DND-41 (cell line): ENCODE data around the gene OSBP2.

Experiments
- ATAC-seq: fragments of 200-7000 bp; cut with Tn5 transposase; 3 replicates; pipeline ENCODE4 v1.9.1; 2021; ENCODE audit warnings: low read depth; ENCODE audit not compliant: insufficient read depth
- DNase-seq: peaks from one replicate; pipeline ENCODE4 v3.0.0-alpha.2; 2020
- H2AFZ ChIP-seq: 2 replicates; pipeline ENCODE4 v1.6.0; 2012; ENCODE audit warnings: low read depth, low read length
- H3K27ac ChIP-seq: 2 replicates; pipeline ENCODE4 v1.5.1; 2012; ENCODE audit warnings: low read length, inconsistent platforms
- H3K27me3 ChIP-seq: fragments of 200-600 bp; sonication (generic); 2 replicates; pipeline ENCODE4 v1.6.0; 2012; ENCODE audit warnings: low read length, mild to moderate bottlenecking, inconsistent platforms; ENCODE audit not compliant: insufficient read depth, poor library complexity
- H3K36me3 ChIP-seq: 2 replicates; pipeline ENCODE4 v1.5.1; 2012; ENCODE audit warnings: low read length, inconsistent platforms; ENCODE audit not compliant: insufficient read depth
- H3K4me1 ChIP-seq: 2 replicates; pipeline ENCODE4 v1.5.1; 2012; ENCODE audit warnings: mild to moderate bottlenecking, low read length; ENCODE audit not compliant: insufficient read depth
- H3K4me2 ChIP-seq: 2 replicates; pipeline ENCODE4 v1.6.0; 2012; ENCODE audit warnings: mild to moderate bottlenecking, moderate library complexity, low read length, inconsistent platforms; ENCODE audit not compliant: insufficient read depth
- H3K4me3 ChIP-seq, 2 experiments: fragments of 200-600 bp in 1 of 2; shearing (Covaris generic) in 1 of 2; 2 replicates each; pipeline ENCODE4 v1.5.1; 2012 to 2016; ENCODE audit warnings: inconsistent platforms in 2 of 2, low read length in 2 of 2, mild to moderate bottlenecking in 2 of 2, low read depth in 1 of 2, moderate library complexity in 1 of 2
- H3K79me2 ChIP-seq: 2 replicates; pipeline ENCODE4 v1.6.0; 2012; ENCODE audit warnings: low read length, inconsistent platforms; ENCODE audit not compliant: insufficient read depth
- H3K9ac ChIP-seq: 2 replicates; pipeline ENCODE4 v1.6.0; 2012; ENCODE audit warnings: low read depth, mild to moderate bottlenecking, inconsistent platforms, low read length, moderate library complexity
- H3K9me3 ChIP-seq: 2 replicates; pipeline ENCODE4 v1.5.1; 2012; ENCODE audit warnings: low read length, moderate library complexity, mild to moderate bottlenecking, inconsistent platforms; ENCODE audit not compliant: insufficient read depth, severe bottlenecking
- H4K20me1 ChIP-seq: 2 replicates; pipeline ENCODE4 v1.6.0; 2012; ENCODE audit warnings: low read length; ENCODE audit not compliant: insufficient read depth
- CTCF ChIP-seq: IDR thresholded peaks from 2 replicates; pipeline ENCODE4 v1.5.1; 2012; ENCODE audit warnings: borderline replicate concordance, low read length, moderate library complexity, mild to moderate bottlenecking; ENCODE audit not compliant: poor library complexity, severe bottlenecking; ENCODE audit errors: extremely low read depth
- EZH2 ChIP-seq: IDR thresholded peaks from 3 replicates; pipeline ENCODE4 v1.6.1; 2012; ENCODE audit warnings: borderline replicate concordance, low read depth, mild to moderate bottlenecking, moderate library complexity, low read length, inconsistent platforms; ENCODE audit not compliant: severe bottlenecking

Gene OSBP2

GRCh38 chr22:30701872-30702271 is 7.2 kb downstream of the OSBP2 start:
- Histone ChIP-seq H3K9ac (no peak overlapping the region), H3K27me3 (peaks cover 14% of the 10 kb centered on the region), H3K27ac (no peak overlapping the region), H4K20me1 (no peaks in the 10 kb centered on the region), H3K4me2 (no peak overlapping the region), H2AFZ (no peak overlapping the region), H3K9me3 (no peaks in the 10 kb centered on the region), H3K4me1 (no peaks in the 10 kb centered on the region), H3K79me2 (no peaks in the 10 kb centered on the region), H3K36me3 (no peaks in the 10 kb centered on the region), H3K4me3 (no peak overlapping the region)
- ATAC-seq: no peak
- DNase-seq: no peak
- TF ChIP-seq CTCF: no peak
- TF ChIP-seq EZH2: no peak

GRCh38 chr22:30702856-30703255 is 8.2 kb downstream of the OSBP2 start:
- Histone ChIP-seq H3K4me3 (no peak overlapping the region), H3K27me3 (peaks cover 12% of the 10 kb centered on the region), H3K36me3 (no peaks in the 10 kb centered on the region), H3K9ac (no peak overlapping the region), H3K79me2 (no peaks in the 10 kb centered on the region), H3K4me2 (no peak overlapping the region), H3K9me3 (no peaks in the 10 kb centered on the region), H2AFZ (no peak overlapping the region), H3K4me1 (no peaks in the 10 kb centered on the region), H3K27ac (no peak overlapping the region), H4K20me1 (no peaks in the 10 kb centered on the region)
- TF ChIP-seq EZH2 (no peak), CTCF (no peak)
- ATAC-seq (no peak), DNase-seq (no peak)

GRCh38 chr22:30704978-30705377 is 10.3 kb downstream of the OSBP2 start:
- Histone ChIP-seq H3K36me3 (no peaks in the 10 kb centered on the region), H3K27me3 (peaks cover 5% of the 10 kb centered on the region), H3K4me2 (no peak overlapping the region), H3K79me2 (no peaks in the 10 kb centered on the region), H3K4me3 (no peak overlapping the region), H3K4me1 (no peaks in the 10 kb centered on the region), H3K9me3 (no peaks in the 10 kb centered on the region), H3K27ac (no peak overlapping the region), H2AFZ (no peak overlapping the region), H4K20me1 (no peaks in the 10 kb centered on the region), H3K9ac (no peak overlapping the region)
- DNase-seq (no peak), ATAC-seq (no peak)
- no peak for TF ChIP-seq EZH2
- no peak for TF ChIP-seq CTCF
